OCI-LY1 (cell line): Measurements from ENCODE around the gene OR5H2.

ENCODE experiments used
- H2AFZ ChIP-seq: fragments of 200-600 bp; sonication (generic), shearing (Covaris generic); 2 replicates; pipeline ENCODE4 v1.6.0; 2014; ENCODE audit warnings: antibody characterized with exemption, mild to moderate bottlenecking, low read length
- H3F3A ChIP-seq: fragments of 200-600 bp; sonication (generic), shearing (Covaris generic); 2 replicates; pipeline ENCODE4 v1.6.0; 2014; ENCODE audit warnings: mild to moderate bottlenecking, antibody characterized with exemption, low read length, moderate library complexity; ENCODE audit not compliant: insufficient read depth
- H3K27ac ChIP-seq: fragments of 200-600 bp; sonication (generic); 2 replicates; pipeline ENCODE4 v1.5.1; 2014; ENCODE audit warnings: low read length, mixed run types, mild to moderate bottlenecking, low read depth; ENCODE audit not compliant: poor library complexity, severe bottlenecking
- H3K27me3 ChIP-seq: fragments of 200-600 bp; sonication (generic); 2 replicates; pipeline ENCODE4 v1.6.0; 2014; ENCODE audit warnings: antibody characterized with exemption, mild to moderate bottlenecking, low read length, moderate library complexity; ENCODE audit not compliant: insufficient read depth
- H3K36me3 ChIP-seq: fragments of 200-600 bp; sonication (generic); 2 replicates; pipeline ENCODE4 v1.6.1; 2014; ENCODE audit warnings: mild to moderate bottlenecking, antibody characterized with exemption, low read length, moderate library complexity, mixed read lengths; ENCODE audit not compliant: insufficient read depth
- H3K4me1 ChIP-seq: fragments of 200-600 bp; sonication (generic); 2 replicates; pipeline ENCODE4 v1.5.1; 2014; ENCODE audit warnings: mild to moderate bottlenecking, low read length, moderate library complexity; ENCODE audit not compliant: insufficient read depth, severe bottlenecking
- H3K4me2 ChIP-seq: fragments of 200-600 bp; sonication (generic), shearing (Covaris generic); 2 replicates; pipeline ENCODE4 v1.6.1; 2014; ENCODE audit warnings: low read length
- H3K4me3 ChIP-seq: fragments of 200-600 bp; sonication (generic); 2 replicates; pipeline ENCODE4 v1.5.1; 2014; ENCODE audit warnings: low read length, low read depth, mild to moderate bottlenecking, mixed read lengths; ENCODE audit not compliant: poor library complexity, severe bottlenecking
- H3K79me2 ChIP-seq: fragments of 200-600 bp; shearing (Covaris generic); 2 replicates; pipeline ENCODE4 v1.6.1; 2016; ENCODE audit warnings: mixed run types, low read length, mixed read lengths; ENCODE audit not compliant: insufficient read depth
- H3K9ac ChIP-seq: fragments of 200-600 bp; sonication (generic), shearing (Covaris generic); 2 replicates; pipeline ENCODE4 v1.6.1; 2014; ENCODE audit warnings: mild to moderate bottlenecking, low read length, mixed read lengths
- H3K9me2 ChIP-seq: fragments of 200-600 bp; sonication (generic), shearing (Covaris generic); 2 replicates; pipeline ENCODE4 v1.6.1; 2014; ENCODE audit warnings: low read depth, mild to moderate bottlenecking, low read length, mixed read lengths
- H3K9me3 ChIP-seq: fragments of 200-600 bp; shearing (Covaris generic); 2 replicates; pipeline ENCODE4 v1.6.1; 2014; ENCODE audit warnings: low read length, mixed read lengths
- H4K20me1 ChIP-seq: fragments of 200-600 bp; sonication (generic), shearing (Covaris generic); 2 replicates; pipeline ENCODE4 v1.6.0; 2016; ENCODE audit warnings: mild to moderate bottlenecking, low read length; ENCODE audit not compliant: insufficient read depth
- CTCF ChIP-seq: fragments of 200-600 bp; sonication (generic), shearing (Covaris generic); IDR thresholded peaks from 2 replicates; pipeline ENCODE4 v1.5.1; 2017; ENCODE audit warnings: mild to moderate bottlenecking, antibody characterized with exemption, low read length, moderate library complexity, mixed read lengths
- EZH2 ChIP-seq: fragments of 200-600 bp; sonication (generic), shearing (Covaris generic); IDR thresholded peaks from 2 replicates; pipeline ENCODE4 v1.8.0; 2017; ENCODE audit warnings: borderline replicate concordance, mixed run types, mild to moderate bottlenecking, antibody characterized with exemption, low read length, moderate library complexity, mixed read lengths

Gene OR5H2

GRCh38 chr3:98269846-98270245, 12.5 kb upstream of the OR5H2 start:
- Histone ChIP-seq H3K9ac (no peak overlapping the region), H4K20me1 (no peaks in the 10 kb centered on the region), H3K4me3 (no peak overlapping the region), H2AFZ (no peak overlapping the region), H3K9me3 (no peaks in the 10 kb centered on the region), H3K27ac (no peak overlapping the region), H3K4me2 (no peak overlapping the region), H3F3A (no peaks in the 10 kb centered on the region), H3K79me2 (no peaks in the 10 kb centered on the region), H3K27me3 (no peaks in the 10 kb centered on the region), H3K4me1 (no peaks in the 10 kb centered on the region), H3K9me2 (no peaks in the 10 kb centered on the region), H3K36me3 (no peaks in the 10 kb centered on the region)
- no peak for TF ChIP-seq EZH2
- no peak for TF ChIP-seq CTCF

- Histone ChIP-seq H3K4me1 (no peaks in the 10 kb centered on the region), H3K79me2 (no peaks in the 10 kb centered on the region), H3K36me3 (no peaks in the 10 kb centered on the region), H2AFZ (no peak overlapping the region), H3K9me3 (no peaks in the 10 kb centered on the region), H3K27me3 (no peaks in the 10 kb centered on the region), H3F3A (no peaks in the 10 kb centered on the region), H4K20me1 (no peaks in the 10 kb centered on the region), H3K27ac (no peak overlapping the region), H3K9me2 (no peaks in the 10 kb centered on the region), H3K4me3 (no peak overlapping the region), H3K4me2 (no peak overlapping the region), H3K9ac (no peak overlapping the region)
- no peak for TF ChIP-seq EZH2
- no peak for TF ChIP-seq CTCF
Measured at GRCh38 chr3:98272126-98272525, 10.2 kb upstream of the OR5H2 start.

GRCh38 chr3:98274914-98275313, 7.4 kb upstream of the OR5H2 start:
- Histone ChIP-seq H4K20me1 (no peaks in the 10 kb centered on the region), H3K9me3 (no peaks in the 10 kb centered on the region), H3K4me2 (no peak overlapping the region), H2AFZ (no peak overlapping the region), H3F3A (no peaks in the 10 kb centered on the region), H3K9ac (no peak overlapping the region), H3K4me1 (no peaks in the 10 kb centered on the region), H3K79me2 (no peaks in the 10 kb centered on the region), H3K27me3 (no peaks in the 10 kb centered on the region), H3K9me2 (no peaks in the 10 kb centered on the region), H3K4me3 (no peak overlapping the region), H3K36me3 (no peaks in the 10 kb centered on the region), H3K27ac (no peak overlapping the region)
- TF ChIP-seq EZH2, result no peak
- no peak for TF ChIP-seq CTCF
